AG08396 (cell line): Measurements from ENCODE around the gene CCDC192.
"Not testable (repeated sequence)": the region's sequence is repeated elsewhere in the genome, so short reads cannot be mapped to it uniquely, and the experiment has no call there.

Experiments
- DNase-seq: peaks from one replicate; pipeline ENCODE4 v3.0.0; 2012; ENCODE audit warnings: low spot score, mixed read lengths

The CCDC192 gene, protein sequence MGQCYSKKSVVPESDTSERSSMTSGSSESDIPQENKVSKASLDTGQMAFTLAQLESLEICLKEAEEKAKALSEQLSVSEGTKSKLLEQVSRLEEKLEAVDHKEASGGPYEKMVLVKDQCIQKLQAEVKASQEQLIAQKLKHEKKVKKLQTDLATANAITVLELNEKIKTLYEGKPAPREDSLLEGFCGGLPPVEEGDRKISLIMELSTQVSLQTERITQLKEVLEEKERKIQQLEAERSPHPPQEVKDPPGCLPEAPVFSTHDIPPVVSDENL

DNA sequence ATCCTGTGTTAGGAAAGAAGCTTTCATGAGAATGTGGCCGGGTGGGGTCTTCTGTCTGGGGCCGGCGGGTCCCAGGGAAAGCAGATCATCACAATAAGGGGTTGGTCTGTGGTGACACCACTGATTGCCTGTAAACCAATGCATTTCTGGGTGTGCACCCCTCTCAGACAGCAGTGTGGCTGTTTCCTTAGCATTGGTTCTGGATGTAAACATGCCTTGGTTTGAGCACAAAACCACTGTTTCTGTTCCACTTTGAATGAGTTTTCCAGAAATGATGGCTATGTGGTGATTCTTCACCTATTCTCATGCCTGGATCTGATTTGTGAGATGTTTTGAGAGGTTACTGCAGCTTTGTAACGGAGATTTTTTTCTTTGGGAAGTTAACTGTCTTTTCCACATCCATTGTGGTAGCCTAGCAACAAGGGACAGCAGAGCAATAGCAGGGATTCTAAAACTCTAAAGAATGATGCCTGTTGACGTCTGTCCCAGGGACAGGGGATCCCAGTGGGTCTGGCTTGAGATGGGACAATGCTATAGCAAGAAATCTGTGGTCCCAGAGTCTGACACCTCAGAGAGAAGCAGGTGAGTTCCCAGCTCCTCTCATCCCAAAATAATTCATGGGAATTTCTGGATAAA lies at the start of gene CCDC192:
Gene CCDC192, plus strand, starts transcription at position 466 of the 636 bp plus-strand sequence. Its CDS starts 55 bp downstream, at position 521.
- no peak for DNase-seq

DNA sequence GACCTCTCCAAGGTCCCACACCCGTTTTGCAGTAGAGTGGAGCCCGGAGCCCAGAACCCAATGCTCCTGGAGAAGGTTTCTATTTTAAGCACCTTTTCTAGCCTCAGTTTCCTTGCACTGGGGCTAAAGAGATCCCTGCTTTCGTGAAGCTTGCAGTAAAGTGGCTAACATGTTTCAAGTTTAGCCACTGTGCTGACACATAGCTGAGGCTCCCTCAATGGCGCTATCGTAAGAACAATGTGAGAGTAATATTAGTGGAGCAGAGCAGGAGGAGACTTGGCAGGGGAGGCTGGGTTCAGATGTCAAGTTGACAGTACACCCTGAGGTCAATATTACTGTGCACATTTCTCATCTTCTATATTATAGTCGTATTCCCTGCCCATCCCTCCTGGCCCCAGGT lies 46.4 kb upstream of the CCDC192 start:
- DNase-seq: no peak

DNA sequence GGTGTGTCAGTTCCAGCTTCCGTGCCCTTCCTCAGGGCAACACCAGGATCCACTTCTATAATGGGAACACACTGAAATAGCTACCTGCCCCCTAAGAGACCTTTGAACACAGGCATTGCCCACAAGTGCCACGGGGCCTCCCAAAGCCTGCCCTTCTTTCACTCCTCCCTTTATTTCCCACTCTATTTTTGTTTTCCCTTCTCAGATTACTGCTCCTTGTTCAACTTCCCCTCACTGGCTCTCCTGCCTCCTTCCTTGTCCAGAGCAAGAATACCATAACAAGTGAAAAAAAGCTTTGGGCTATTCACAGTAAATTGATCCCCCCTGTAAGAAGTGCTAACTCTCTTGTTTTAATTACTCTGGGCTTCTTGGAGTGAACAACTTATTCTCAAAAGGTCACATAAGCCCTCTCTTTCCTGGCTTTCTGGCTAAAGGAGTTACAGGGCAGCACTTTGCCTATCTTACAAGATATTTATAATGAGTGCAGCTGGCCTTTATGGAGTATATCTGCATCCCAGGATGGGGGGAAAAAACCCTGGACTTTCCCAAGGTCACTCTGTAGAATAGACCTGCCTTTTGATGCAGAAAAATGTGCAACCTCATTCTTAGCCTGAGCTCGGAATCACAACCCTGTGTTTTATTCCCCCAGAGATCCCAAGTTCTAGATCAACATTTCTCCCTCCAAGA lies 43.0 kb upstream of the CCDC192 start:
- no peak for DNase-seq

DNA sequence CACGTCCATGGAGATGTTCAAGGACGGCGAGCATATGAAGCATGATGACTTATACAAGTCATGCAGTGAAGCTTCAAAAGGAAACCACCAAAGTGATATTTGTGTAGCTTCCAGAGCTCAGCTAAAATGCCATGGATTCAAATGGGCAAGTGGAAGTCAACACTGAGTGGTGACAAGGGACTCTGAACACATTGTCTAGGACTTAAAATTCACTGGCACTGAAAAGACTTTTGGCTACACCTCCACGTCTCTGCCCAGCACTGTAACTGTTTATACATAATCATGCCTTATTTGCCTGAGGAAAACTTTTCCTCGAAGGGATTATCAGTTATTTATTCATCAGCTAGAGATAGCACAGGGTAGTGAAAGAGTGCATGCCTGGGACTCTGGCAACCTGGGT lies 39.1 kb upstream of the CCDC192 start:
- no peak for DNase-seq

DNA sequence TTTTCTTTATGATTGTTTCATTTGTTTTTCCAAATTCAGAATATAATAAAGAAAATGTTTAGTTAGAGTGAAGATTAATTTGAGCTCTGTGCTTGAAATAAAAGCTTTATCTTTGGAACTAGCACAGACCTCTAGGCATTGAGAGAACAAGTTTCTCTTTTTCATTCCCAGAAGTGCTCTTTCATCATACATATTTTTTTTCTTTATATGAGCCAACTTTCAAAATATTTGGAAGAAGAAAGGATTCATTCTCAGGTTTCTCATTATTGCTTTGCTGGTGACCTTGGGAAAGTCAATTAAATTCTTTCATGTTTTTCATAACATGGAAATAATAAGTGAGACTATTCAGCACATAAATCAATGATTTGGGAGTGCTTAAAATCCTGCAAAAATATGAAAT lies 37.5 kb upstream of the CCDC192 start:
- DNase-seq: no peak

DNA sequence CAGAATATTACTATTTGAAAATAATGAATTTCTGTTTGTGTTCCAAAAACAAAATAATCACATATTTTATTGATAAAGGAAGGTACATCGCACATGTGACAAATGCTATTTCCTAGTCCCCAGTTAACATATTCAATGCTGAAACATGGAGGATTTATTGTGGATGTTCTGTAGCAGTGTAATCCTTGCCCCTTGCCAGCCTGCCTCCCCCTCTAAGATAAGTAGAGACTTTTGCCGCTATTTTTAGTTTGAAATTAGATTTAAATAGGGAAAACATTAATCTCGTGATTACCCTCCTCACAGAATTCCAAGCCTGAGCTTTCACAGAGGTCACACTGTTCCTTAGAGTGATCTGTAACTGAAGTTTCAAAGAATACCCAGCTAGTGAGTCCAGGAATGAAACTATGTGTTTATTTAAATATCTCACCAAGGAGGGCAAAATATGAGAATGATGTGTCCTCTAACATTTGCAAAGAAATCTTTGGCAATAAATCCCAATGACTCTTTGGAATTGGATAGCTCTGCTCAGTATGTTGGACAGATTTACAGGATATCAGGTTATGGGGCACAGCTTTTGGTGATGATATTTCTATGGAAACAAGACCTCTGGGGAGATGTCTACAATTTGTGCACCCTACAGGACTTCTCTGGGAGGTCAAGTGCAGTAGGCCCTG lies 37.0 kb upstream of the CCDC192 start:
- no peak for DNase-seq

DNA sequence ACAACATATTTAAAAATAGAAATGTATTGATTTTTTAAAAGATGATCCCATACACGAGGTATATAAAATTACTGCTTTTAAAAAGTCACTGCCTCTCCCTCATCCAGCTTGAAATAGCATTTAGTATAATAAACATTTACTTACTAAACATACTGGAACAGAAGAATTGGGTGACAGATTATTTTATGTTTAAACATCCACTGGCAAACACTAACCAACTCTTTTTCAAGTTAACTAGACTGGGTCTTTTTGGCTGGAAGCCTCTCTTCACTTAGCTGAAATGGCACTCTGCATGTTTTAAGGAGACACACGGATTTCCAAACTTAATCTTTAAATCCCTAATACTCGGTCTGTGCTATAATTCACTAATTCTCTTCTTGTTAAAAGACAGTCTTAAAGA lies 35.3 kb upstream of the CCDC192 start:
- DNase-seq: no peak

DNA sequence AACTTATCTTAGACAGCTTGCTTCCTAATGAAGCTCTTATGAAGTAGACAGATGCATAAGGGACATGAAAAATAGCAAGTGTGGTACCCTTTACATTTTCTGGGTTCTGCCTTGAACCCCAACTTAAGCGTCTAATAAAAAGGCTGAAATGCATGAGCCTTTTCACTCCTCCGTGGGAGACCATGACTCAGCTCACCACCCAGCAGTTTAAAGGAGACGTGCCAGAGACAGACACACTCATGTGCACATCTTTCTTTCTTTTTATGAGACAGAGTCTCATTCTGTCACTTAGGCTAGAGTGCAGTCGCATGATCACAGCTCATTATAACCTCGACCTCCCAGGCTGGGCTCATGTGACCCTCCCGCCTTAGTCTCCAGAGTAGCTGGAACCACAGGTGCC lies 32.0 kb upstream of the CCDC192 start:
- no peak for DNase-seq

DNA sequence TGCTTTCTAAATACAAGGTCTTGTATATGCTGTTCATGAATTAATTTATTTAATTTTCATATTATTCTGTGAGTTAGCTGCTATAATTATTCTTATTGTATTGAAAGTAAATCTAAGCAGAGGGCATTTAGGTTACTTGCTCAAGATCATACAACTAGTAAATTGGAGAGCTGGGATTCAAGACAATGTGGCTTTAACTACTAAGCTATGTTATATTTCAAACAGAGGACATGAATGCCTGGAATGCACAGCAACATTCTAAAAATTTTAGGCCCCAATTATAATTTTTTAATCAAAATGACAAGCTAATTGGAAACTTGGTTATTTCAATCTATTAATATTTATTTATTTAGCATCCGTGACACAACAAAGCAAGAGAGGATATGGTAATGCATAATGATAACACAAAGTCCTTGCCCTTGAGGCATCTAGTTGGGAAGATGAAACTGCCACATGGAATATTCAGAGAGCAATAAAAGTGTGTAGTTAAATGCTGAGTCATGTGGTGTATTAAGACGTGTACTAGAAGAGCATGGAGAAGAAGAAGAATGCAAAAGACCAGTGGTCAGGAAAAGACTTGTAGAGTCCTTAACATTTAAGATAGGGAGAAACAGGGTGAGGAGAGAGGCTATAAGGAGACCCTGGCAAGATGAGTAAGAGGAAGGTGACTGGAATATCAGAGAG lies 29.9 kb upstream of the CCDC192 start:
- no peak for DNase-seq

DNA sequence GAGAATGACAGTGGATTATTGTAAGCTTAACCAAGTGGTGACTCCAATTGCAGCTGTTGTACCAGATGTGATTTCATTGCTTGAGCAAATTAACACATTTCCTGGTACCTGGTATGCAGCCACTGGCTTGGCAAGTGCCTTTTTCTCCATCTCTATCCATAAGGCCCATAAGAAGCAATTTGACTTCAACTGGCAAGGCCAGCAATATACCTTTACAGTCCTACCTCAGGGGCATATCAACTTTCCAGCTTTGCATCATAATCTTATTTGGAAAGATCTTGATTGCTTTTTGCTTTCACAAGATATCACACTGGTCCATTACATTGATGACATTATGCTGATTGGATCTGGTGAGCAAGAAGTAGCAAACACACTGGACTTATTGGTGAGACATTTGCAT lies 26.2 kb upstream of the CCDC192 start:
- not testable (repeated sequence) for DNase-seq

DNA sequence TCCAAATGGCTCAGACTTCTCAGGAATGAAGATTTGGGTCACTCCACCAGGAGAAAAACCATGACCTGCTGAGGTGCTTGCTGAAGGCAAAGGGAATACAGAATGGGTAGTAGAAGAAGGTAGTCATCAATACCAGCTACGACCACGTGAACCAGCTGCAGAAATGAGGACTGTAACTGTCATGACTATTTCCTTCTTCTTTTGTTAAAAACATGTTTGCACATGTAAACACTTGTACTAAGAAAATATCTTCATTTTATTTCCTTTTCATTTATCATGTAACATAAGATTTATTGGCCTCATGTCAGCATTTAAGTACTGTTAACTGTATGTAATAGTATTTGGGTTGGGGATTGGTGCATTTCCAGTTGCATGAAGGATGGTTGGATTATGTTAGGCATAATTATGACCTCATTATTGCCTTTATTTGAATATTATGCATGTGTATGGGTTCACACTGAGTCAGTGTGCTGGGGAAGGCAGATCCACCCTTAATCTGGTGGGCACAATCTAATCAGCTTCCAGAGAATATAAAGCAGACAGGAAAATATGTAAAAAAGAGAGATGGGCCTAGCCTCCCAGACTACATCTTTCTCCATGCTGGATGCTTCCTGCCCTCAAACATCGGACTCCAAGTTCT lies 23.4 kb upstream of the CCDC192 start:
- DNase-seq: not testable (repeated sequence)

DNA sequence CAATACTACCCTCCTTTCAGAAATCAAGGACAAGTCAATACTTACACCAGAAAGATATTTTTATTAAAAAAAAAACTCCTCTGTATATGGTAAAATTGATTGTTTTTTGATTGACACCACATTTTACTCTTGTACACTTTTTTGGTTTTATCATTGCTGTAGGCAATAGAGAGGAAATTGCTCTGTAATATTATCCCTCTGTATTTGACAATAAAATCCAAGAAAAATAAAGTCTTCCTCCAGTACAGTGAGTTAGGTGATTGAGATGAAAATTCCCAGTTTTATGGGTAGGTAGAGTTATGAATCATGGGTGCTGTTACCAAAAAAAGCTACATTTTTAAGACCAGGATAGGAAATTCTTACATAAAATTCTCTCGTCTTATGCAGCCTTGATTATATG lies 22.6 kb upstream of the CCDC192 start:
- DNase-seq: no peak

DNA sequence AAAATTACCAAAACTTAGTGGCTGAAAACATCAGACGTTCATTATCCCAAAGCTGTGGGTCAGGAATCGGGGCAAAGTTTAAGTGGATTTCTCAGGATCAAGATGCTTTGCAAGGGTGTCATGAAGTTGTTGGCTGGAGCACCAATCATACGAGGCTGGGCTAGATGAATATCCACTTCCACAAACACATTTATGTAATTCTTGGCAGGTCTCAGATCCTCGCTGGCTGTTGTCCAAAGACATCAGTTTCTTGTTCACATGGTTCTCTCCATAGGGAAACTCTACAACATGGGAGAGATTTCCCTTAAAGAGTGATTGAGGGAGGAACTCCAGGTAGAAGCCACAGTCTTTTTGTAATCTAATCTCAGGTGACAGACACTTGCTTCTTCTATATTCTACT lies 20.2 kb upstream of the CCDC192 start:
- DNase-seq: no peak

DNA sequence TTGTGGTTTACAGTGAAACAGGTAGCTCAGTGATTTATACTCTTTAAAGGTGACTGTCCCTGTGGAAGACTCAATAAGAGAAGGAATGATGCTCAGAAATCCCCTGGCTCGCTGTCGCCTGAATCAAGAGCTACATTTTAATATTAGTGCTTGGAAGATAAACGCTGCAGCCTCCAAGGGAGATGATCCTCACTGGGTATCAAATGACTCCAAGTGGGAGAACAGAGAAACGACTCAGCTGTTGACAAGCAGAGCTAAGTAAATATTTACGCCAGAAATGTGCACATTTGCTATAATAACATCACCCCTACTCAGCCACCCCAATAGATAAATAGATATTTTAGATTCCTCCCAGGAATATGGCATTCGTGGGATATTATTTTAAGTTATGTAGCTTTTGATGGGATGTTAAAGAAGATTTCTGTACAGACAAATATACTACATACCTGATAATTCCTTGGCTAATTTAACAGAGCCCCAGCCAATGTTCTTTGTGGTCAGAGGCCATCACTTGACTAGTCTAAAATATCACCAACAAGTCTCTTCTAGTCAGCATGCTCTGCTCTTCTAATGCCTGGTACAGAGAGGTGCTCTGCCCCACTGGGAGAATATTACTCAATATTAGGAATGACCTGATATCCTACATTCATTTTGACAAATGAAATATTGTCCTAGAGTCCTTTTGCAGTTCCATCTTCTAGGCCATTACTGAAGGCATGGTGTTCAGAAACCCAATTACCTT lies 18.3 kb upstream of the CCDC192 start:
- DNase-seq: no peak

DNA sequence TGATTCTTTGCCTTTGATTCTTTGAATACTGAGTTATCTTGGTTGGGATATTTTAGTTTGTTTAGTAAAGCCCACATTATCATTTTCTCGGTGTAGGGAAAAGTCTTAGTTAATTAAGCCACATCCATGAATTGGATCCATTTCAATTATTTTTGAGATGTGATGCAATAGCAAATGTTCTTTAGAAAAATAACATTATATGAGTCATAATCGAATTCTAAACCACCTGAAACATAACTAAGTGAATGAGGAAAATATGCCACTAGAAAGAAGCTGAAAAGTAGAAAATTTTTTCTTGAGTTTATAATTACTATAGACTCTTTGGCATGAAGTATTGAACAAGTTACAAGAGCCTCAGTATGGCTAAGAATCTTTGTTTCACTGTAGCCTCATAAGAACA lies 17.5 kb upstream of the CCDC192 start:
- no peak for DNase-seq

DNA sequence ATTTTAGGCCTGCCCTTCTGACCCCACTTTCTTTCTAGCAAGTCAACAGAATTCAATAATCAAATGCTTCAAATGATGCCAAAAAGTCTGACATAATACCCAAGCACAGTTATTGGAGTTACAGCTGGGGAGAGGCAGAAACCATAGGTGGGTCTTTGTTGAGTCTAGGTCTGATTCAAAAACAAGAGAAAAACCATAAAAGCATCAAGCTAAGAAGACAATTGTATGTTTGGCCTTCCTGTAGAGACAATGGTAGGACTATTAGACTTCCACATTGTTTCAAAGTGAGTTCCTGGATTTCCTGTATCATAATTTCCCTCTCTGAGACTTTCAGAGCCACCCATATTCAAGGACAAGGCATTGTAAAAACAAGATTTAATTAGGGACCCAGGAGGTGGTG lies 16.8 kb upstream of the CCDC192 start:
- DNase-seq: no peak

DNA sequence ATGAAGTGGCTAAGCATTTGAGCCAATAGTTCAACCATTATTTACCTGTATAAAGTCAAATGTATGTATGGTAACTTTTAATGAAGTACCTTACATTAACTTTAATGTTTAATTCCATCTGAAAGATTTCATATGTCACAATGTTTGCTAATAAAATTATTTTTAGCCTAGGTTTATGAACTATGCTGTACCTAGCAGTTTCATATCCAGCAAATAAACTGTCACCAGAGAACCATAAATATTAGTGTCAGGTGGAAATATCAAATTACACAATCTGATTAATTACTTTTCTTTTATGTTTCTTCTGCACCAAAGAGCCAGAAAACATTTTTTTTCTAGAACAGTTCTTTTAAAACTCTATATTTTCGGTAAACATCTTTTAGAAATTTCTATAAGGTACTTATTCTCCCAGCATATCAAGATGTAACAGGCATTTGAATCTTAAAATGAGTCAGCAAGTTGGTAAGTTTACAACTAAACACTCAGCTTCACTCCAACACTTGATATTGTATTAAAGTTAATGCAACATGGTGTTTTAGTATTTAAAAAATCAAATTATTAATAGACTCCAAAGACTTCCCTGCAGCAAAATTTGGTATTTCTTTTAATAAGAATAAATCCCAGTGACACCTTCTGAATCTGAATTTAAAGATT lies 8.5 kb upstream of the CCDC192 start:
- no peak for DNase-seq

DNA sequence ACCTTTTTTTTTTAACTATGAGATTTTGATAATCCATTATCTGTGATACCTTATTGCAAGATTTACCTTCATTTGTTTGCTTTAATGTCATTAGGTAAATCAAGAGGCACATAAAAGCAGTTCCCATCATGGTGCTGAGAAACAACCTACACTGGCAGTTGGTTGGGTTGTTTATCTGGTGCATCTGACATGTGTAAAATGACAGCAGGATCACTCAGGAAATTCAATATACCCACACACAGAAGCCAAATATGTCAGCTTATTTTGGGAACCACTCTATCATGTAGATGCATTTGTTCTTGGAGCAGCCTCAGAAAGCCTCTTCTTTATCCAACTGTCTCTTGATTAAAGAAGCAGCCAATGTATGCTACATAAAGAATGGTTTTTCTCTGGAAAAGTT lies 7.8 kb upstream of the CCDC192 start:
- no peak for DNase-seq

DNA sequence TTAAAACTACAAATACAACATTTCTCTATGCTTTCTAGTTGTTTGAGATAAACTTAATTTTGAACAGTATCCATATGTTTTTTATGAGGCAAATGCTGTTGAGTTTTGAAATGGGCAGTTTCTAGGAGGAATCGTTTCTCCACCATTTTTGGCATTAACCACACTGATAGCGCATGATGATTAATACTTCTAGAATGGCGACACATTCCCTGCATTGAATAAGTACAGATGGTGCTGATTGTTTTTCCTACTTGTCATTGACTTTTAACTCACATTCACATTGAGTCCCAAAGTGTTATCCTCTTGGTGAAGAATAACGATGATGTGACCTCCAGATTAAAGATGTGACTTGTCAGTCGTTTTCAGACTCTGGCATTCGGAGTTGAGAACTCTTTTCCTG lies 6.5 kb upstream of the CCDC192 start:
- DNase-seq: peak; percentile 8

DNA sequence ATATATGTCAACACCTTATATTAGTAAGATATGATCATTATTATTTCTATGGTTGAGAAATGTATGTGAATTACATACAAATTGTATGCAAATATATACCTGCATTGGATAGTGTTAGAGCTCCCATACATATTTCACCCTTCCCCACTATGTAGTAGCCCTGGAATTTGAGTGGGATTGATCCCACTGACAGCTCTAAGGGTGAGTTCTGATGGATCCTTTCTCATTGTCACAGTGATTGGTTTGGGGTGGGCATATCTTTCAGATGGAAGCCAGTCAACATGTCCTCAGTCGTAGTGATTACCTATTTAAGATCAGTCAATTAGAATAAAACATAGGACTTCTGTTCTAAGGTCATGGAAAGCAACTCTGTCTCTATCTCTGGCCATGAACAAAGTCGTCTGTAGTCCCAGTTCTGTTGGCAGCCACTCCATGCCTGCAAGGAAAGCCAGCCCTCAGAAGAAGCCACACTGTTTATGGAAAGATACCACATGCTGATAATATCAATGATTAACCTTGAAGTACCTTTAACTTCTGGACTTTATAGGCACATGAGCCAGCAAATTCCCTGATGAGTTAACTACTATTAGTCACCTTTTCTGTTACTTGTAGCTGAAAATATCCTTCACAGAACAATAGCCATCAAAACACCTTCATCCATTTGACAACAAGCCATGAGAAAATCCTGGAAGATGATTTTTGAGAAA lies 5.1 kb upstream of the CCDC192 start:
- no peak for DNase-seq
